Midbrain (tissue), 1 donor: Measurements from ENCODE around the gene ENKUR.

Source experiments
- DNase-seq: peaks from one replicate; lab custom pipeline; 2025; lab: John Stamatoyannopoulos, UW

The ENKUR gene

DNA sequence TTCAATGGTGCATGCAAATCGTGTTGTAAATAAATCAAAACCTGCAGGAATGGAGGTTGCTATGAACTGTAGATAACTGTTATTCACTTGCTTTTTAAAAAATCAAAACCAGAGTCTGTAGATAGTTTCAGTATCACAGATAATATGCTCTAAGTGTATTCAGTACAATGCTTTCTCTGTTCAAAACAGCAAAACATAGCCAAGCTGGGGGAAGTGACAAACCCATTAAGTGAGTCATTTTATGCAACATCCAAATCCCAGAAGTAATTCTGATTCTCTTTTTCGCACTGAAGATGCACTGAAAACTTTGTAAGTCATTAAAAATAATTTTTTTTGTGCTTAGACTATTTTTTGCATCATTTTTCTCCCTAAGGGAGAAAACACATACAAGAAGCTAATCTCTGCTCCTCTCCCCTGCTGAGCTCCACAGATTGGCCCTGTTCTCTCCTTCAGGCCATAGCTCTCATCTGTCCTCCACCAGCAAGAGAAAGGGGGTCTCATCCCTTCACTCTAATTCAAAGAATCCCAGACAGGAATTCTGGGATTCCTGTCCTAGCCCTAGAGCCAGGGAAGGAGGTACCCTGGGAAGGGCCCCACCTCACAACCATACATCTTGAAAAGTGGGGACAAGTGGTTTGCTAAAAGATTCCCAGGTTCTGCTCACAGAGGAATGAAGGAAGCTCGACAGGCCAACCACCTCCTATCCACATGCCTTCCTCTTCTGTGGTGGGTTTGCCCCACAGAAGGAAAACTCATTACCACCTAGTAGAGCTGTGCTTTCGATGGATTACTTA, 68.5 kb downstream of the ENKUR start:
- DNase-seq, result peak; percentile 67

GRCh38 chr10:24944512-24945255, 71.3 kb downstream of the ENKUR start:
- DNase-seq, result no peak

DNA sequence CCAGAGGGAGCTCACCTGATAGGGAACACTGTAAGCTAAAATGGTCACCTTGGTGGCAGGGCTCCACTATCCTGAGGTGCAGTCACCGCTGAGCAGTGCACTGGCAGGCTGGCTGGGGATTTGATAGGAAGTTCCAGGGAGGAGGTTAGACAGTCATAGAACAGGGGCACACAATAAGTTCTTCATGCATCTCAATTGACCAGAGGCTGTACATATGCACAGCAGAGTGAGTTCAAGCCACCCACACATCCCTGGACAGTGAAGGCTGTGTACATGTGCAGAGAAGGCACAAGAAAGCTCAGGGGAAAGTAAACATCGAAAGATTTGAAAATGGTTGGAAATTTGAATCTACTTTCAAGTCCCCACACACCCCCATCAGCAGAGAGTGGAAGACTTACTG, 77.4 kb downstream of the ENKUR start:
- no peak for DNase-seq

GRCh38 chr10:24938076-24938475, 77.9 kb downstream of the ENKUR start:
- no peak for DNase-seq

DNA sequence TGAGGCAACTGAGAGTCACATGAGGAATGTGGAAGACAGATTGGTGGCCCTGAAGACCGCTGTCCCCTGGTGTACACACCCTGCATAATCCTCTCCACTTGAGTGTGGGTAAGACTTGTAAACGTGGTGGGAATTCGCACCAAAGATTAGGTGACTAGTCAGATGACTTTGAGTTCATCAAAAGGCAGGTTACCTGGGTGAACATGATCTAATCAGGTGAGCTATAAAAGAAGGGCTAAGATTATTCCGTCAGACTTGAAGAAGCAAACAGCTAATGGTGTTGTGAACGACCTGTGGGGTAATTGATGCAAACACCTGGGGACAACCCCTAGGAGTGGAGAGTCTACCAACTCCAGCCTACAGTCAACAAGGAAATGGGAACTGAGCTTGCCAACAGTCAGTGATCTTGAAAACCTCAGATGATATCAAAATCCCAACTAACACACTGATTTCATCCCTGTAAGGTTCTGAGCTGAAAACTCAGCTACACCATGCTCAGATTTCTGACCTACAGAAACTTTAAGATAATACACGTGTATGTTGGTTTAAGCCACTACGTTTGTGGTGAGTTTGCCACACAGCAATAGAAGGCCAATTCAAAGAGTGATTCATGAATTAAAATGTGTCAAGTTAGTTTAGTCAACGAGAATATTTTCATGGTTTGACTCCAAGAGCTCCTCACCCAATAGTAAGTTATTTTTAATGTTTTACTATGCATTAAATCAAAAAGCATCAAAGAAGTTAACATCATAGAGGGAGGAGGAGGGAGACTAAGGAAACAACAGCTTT, 80.3 kb downstream of the ENKUR start:
- no peak for DNase-seq
